RWPE1 (cell line): ENCODE data around the gene FGFR2.

Experiments used
- CTCF ChIA-PET: fragments of 350-600 bp; sonication (Branson Sonifier 250); formaldehyde crosslinking; extraction: SDS; loops from one replicate; lab custom pipeline; 2021; lab: Yijun Ruan, JAX
- POLR2A ChIA-PET: fragments of 400-600 bp; formaldehyde crosslinking; extraction: SDS; loops from one replicate; lab custom pipeline; 2020; ENCODE audit warnings: antibody characterized with exemption; ENCODE audit not compliant: low non-redundant PET; lab: Yijun Ruan, JAX
- DNase-seq: peaks from one replicate; pipeline ENCODE4 v3.0.0; 2012; ENCODE audit warnings: low spot score
- H3K27ac ChIP-seq: fragments of 450-650 bp; 2 replicates; pipeline ENCODE4 v1.5.1; 2017
- TF ChIP-seq, protein P1 (sequence below): fragments of 450-650 bp; conservative IDR thresholded peaks from 2 replicates; pipeline ENCODE4 v1.5.1; 2017; ENCODE audit warnings: low read depth, mild to moderate bottlenecking

FGFR2 gene

DNA sequence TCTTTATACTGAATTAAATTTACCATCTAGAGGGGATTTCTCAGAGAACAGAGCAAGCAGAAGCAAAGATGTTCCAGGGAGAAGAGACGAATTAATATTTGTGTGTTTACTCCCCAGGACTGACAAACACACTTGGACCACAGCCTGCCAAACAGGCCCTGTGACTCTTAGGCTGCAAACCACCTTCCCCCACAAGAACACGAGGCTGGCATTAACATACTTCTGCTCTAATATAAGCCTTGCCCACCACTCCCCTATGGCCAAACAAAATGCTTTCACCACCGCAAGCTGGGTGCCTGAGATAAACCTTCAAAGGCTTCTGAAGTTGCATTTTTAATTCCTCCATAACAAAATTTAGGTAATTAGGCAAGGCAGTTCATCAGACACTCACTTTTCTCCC, 88.4 kb downstream of the FGFR2 start:
- CTCF ChIA-PET, result no interaction called here
- no peak for DNase-seq
- TF ChIP-seq, protein P1, sequence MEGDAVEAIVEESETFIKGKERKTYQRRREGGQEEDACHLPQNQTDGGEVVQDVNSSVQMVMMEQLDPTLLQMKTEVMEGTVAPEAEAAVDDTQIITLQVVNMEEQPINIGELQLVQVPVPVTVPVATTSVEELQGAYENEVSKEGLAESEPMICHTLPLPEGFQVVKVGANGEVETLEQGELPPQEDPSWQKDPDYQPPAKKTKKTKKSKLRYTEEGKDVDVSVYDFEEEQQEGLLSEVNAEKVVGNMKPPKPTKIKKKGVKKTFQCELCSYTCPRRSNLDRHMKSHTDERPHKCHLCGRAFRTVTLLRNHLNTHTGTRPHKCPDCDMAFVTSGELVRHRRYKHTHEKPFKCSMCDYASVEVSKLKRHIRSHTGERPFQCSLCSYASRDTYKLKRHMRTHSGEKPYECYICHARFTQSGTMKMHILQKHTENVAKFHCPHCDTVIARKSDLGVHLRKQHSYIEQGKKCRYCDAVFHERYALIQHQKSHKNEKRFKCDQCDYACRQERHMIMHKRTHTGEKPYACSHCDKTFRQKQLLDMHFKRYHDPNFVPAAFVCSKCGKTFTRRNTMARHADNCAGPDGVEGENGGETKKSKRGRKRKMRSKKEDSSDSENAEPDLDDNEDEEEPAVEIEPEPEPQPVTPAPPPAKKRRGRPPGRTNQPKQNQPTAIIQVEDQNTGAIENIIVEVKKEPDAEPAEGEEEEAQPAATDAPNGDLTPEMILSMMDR, result no peak
- no peak overlapping the region for H3K27ac ChIP-seq
- POLR2A ChIA-PET, result no interaction called here

DNA sequence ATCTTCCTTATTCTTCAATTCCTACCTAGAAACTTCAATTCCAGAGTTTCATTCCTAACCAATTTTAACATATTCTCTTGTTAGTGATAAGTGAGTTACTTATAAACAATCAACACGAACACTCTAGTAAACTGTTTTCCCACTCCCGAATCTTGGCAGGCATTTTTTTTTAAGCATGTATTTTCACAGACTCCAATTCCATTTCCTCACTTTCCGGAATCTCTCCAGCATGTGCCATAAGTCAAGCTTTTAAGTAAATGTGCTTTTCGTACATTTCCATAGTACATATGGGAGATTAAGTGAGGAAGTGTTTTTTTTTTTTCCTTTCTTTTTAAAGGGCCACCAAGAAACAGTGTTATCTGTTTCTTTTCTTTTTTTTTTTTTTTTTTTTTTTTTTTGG, 89.1 kb downstream of the FGFR2 start:
- TF ChIP-seq, protein P1, result no peak
- CTCF ChIA-PET, result no interaction called here
- DNase-seq, result no peak
- POLR2A ChIA-PET, result no interaction called here
- H3K27ac ChIP-seq, result no peak overlapping the region

DNA sequence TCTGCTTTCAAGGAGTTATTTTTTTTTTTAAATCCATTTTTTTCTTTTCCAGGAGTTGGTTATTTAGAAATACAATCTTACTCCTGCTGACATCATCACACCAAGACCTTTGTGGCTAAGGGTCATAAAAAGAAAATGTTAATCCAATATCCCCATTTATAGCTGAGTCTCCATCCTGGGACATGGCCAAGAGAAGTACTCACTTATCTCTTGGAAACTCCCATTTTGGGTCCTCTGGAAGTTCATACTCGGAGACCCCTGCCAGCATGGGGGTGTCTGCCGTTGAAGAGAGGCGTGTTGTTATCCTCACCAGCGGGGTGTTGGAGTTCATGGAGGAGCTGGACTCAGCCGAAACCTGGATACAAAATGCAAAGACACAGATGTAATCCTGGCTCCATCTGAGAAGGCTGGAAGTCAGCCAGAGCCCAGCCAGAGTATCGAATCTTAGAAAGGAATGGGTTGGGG, 94.6 kb downstream of the FGFR2 start:
- TF ChIP-seq, protein P1, result no peak
- CTCF ChIA-PET, result no interaction called here
- POLR2A ChIA-PET, result no interaction called here
- DNase-seq, result no peak
- H3K27ac ChIP-seq, result no peak overlapping the region

DNA sequence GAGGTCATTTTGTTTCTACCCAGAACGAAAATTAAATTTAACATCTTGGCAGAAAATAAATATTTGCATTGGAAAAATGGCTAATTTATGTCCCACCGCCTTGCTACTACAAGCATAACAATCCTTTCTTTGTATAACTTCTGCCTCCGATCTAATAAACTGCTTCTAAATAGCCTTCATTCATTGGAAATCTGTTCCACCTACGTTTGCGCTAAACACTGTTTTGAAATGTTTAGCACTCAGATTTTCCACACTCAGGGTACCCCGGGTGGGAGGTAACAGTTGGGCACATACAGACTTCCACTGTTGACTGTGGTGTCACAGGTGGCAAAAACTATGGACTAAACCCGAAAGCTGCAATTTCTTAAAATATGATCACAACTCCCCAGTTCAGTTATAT, 96.4 kb downstream of the FGFR2 start:
- ChIA-PET POLR2A (no interaction called here), CTCF (no interaction called here)
- DNase-seq, result no peak
- no peak overlapping the region for H3K27ac ChIP-seq
- TF ChIP-seq, protein P1, result no peak

DNA sequence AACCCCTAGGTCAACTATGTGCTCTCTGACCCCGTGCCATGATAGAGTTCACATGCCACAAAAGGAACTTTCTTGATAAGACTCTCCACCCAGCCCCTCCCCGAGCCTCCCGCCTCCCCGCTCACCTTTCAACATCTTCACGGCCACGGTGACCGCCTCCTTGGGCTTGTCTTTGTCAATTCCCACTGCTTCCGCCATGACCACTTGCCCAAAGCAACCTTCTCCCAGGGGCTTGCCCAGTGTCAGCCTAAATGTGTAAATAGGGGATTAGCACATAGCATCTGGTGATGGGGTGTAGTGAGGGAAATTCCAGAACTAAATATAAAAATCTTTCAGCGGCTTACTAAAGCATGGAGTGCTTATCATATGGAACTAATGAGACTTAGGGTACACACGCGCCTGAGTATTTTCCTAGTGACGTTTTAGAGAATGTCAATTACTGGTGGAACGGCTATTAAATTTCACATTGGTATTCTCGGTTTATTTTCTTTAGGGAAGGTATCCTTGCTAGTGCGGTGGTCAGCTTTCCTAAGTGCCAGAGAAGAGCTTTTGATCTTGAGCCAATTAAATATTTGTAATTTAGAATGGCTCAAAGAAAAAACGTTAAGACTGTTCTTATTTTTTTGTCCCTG, 97.4 kb downstream of the FGFR2 start:
- TF ChIP-seq, protein P1, result no peak
- DNase-seq, result no peak
- POLR2A ChIA-PET, result no interaction called here
- no peak overlapping the region for H3K27ac ChIP-seq
- CTCF ChIA-PET, result no interaction called here

DNA sequence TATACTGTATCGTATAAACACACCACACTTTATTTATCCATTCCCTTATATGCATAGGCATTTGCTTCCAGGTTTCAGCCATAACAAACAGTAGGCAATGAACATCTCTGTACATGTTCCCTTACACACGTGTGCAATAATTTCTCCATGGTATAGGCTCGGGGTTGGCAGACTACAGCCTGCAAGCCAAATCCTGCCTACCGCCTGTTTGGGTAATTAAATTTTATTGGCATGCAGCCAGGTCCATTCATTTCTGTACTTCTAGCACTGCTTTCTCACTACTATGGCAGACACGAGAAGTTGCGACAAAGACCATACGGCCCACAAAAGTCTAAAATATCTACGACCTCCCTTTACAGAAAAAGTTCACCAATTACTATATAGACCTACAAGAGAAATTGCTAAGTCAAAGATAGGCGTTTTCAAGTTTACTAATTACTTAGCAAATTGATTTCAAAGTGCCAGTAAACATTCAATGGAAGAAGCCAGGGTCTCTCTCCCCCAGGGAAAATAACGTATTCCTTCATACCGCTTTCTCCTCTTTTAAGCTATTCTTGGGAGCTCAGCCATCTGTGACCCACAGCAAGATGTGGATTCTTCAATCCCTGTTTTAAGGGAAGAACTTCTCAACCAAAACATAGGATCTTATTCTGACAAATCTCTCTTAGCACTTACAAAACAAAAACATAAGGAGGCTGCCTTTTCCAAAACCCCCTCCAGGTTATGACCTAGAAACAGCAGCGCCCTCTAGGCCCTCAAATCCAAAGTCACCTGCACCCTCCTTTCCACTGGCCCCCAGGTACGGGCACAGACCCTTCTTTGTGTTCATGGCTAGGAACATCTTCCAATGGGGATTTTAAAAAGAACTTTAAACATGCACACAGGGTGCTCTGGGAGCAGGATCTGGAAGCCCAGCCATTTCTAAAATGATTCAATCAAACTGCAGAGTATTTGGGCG, 100.5 kb downstream of the FGFR2 start:
- TF ChIP-seq, protein P1, result no peak
- no peak overlapping the region for H3K27ac ChIP-seq
- CTCF ChIA-PET, result interaction anchor here (0.5 kb wide), 1 partner anchor 106 kb away, joined by 7 read pairs; no protein-coding TSS in a partner anchor
- POLR2A ChIA-PET, result no interaction called here
- DNase-seq, result peak; percentile 20
